ENCODE measurements around the gene FAM83G.
"Not testable (repeated sequence)": the region's sequence is repeated elsewhere in the genome, so short reads cannot be mapped to it uniquely, and the experiment has no call there.

DNA sequence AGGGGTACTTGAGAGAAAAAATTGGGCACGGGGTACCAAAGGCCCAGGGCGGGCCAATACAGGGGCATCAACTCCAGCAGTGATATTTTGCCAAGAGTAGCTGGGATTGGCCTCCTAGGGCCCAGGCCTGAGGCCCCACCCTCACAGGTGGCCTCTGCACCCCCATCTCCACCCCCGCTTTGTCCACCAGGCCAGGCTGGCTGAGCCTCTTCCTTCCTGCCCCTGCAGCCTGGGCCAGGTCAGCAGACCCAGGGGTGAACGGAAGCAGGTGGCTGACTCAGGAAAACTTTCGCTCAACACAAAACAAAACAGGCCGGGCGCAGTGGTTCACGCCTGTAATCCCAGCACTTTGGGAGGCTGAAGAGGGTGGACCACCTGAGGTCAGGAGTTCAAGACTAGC lies 38.5 kb upstream of the FAM83G start:
- TF ChIP-seq, protein P1, sequence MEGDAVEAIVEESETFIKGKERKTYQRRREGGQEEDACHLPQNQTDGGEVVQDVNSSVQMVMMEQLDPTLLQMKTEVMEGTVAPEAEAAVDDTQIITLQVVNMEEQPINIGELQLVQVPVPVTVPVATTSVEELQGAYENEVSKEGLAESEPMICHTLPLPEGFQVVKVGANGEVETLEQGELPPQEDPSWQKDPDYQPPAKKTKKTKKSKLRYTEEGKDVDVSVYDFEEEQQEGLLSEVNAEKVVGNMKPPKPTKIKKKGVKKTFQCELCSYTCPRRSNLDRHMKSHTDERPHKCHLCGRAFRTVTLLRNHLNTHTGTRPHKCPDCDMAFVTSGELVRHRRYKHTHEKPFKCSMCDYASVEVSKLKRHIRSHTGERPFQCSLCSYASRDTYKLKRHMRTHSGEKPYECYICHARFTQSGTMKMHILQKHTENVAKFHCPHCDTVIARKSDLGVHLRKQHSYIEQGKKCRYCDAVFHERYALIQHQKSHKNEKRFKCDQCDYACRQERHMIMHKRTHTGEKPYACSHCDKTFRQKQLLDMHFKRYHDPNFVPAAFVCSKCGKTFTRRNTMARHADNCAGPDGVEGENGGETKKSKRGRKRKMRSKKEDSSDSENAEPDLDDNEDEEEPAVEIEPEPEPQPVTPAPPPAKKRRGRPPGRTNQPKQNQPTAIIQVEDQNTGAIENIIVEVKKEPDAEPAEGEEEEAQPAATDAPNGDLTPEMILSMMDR (conservative IDR thresholded peaks at IDR 0.05 in 1 of 2, IDR thresholded peaks at IDR 0.05 in 1 of 2; ENCODE audit: low read depth in 1 of 2, low read length in 2 of 2), result not testable (repeated sequence)
- TF ChIP-seq EZH2 (IDR thresholded peaks at IDR 0.05; ENCODE audit: low read length, missing control alignments), result not testable (repeated sequence)

All from fibroblast of lung (primary cell).